Neural cell (in vitro differentiated cells): Measurements from ENCODE around the gene TENT4A. TPM values are rescaled to one million over a fixed set of nuclear protein-coding genes. Genes with fewer than 3 reads are reported as not detected.

ENCODE experiments used
- H2AFZ ChIP-seq: fragments of 200-600, 300-800 bp; sonication (generic), shearing (Covaris generic); 2 replicates; pipeline ENCODE4 v1.6.0; 2014; ENCODE audit warnings: low read depth, mild to moderate bottlenecking, antibody characterized with exemption, low read length, moderate library complexity
- H3F3A ChIP-seq: fragments of 200-600 bp; shearing (Covaris generic); 2 replicates; pipeline ENCODE4 v1.6.1; 2016; ENCODE audit warnings: mild to moderate bottlenecking, moderate library complexity, mixed read lengths, antibody characterized with exemption, low read length; ENCODE audit not compliant: insufficient read depth, poor library complexity, severe bottlenecking
- H3K27ac ChIP-seq: fragments of 200-600, 300-800 bp; sonication (generic), shearing (Covaris generic); 2 replicates; pipeline ENCODE4 v1.5.1; 2014; ENCODE audit warnings: mild to moderate bottlenecking, low read length, moderate library complexity
- H3K27me3 ChIP-seq: fragments of 300-800, 200-600 bp; sonication (generic), shearing (Covaris generic); 2 replicates; pipeline ENCODE4 v1.6.0; 2014; ENCODE audit warnings: mild to moderate bottlenecking, low read depth, low read length, moderate library complexity; ENCODE audit not compliant: insufficient read depth
- H3K36me3 ChIP-seq: fragments of 300-800, 200-600 bp; sonication (generic), shearing (Covaris generic); 2 replicates; pipeline ENCODE4 v1.5.1; 2014; ENCODE audit warnings: mild to moderate bottlenecking, antibody characterized with exemption, low read length, moderate library complexity; ENCODE audit not compliant: insufficient read depth
- H3K4me2 ChIP-seq: fragments of 300-800, 200-600 bp; sonication (generic), shearing (Covaris generic); 2 replicates; pipeline ENCODE4 v1.6.0; 2014; ENCODE audit warnings: mild to moderate bottlenecking, low read length
- H3K4me3 ChIP-seq: fragments of 300-800, 200-600 bp; sonication (generic), shearing (Covaris generic); 2 replicates; pipeline ENCODE4 v1.5.1; 2014; ENCODE audit warnings: mild to moderate bottlenecking, low read length, moderate library complexity
- H3K79me2 ChIP-seq: fragments of 200-600 bp; shearing (Covaris generic); replicated peaks from 2 replicates; pipeline ENCODE4 v1.6.0; 2014; ENCODE audit warnings: mild to moderate bottlenecking, low read length, moderate library complexity; ENCODE audit not compliant: insufficient read depth
- H3K9ac ChIP-seq: fragments of 300-800, 200-600 bp; sonication (generic), shearing (Covaris generic); 2 replicates; pipeline ENCODE4 v1.6.1; 2016; ENCODE audit warnings: mild to moderate bottlenecking, low read length, mixed read lengths
- H3K9me2 ChIP-seq: fragments of 200-600 bp; shearing (Covaris generic); 2 replicates; pipeline ENCODE4 v1.6.1; 2016; ENCODE audit warnings: mild to moderate bottlenecking, low read length, mixed read lengths; ENCODE audit not compliant: insufficient read depth
- H3K9me3 ChIP-seq: fragments of 200-600, 300-800 bp; sonication (generic), shearing (Covaris generic); 2 replicates; pipeline ENCODE4 v1.6.1; 2016; ENCODE audit warnings: mild to moderate bottlenecking, mixed run types, low read length, moderate library complexity, mixed read lengths
- H4K20me1 ChIP-seq: fragments of 200-600 bp; shearing (Covaris generic); 2 replicates; pipeline ENCODE4 v1.6.1; 2016; ENCODE audit warnings: mild to moderate bottlenecking, mixed run types; ENCODE audit not compliant: insufficient read depth
- EP300 ChIP-seq: fragments of 450-650 bp; conservative IDR thresholded peaks from 2 replicates; pipeline ENCODE4 v1.6.1; 2014; ENCODE audit warnings: antibody characterized with exemption, mild to moderate bottlenecking, moderate library complexity; ENCODE audit not compliant: poor library complexity, severe bottlenecking
- EZH2 ChIP-seq: fragments of 200-600, 300-800 bp; shearing (Covaris generic), sonication (generic); IDR thresholded peaks from 2 replicates; pipeline ENCODE4 v1.6.1; 2014; ENCODE audit warnings: antibody characterized with exemption, low read length, borderline replicate concordance, mild to moderate bottlenecking; ENCODE audit not compliant: insufficient read depth, poor library complexity, severe bottlenecking
- MXI1 ChIP-seq: fragments of 450-650 bp; conservative IDR thresholded peaks from 2 replicates; pipeline ENCODE4 v1.6.1; 2014; ENCODE audit warnings: antibody characterized with exemption, mild to moderate bottlenecking; ENCODE audit not compliant: poor library complexity, severe bottlenecking
- POLR2AphosphoS5 ChIP-seq: IDR thresholded peaks from 2 replicates; pipeline ENCODE4 v1.6.1; 2012
- RAD21 ChIP-seq: fragments of 450-650 bp; conservative IDR thresholded peaks from 2 replicates; pipeline ENCODE4 v1.6.1; 2014; ENCODE audit warnings: antibody characterized with exemption, mild to moderate bottlenecking, moderate library complexity
- SMC3 ChIP-seq: fragments of 450-650 bp; conservative IDR thresholded peaks from 2 replicates; pipeline ENCODE4 v1.6.1; 2014; ENCODE audit warnings: antibody characterized with exemption, mild to moderate bottlenecking, moderate library complexity; ENCODE audit not compliant: poor library complexity
- TAF1 ChIP-seq: IDR thresholded peaks from 2 replicates; pipeline ENCODE4 v1.6.1; 2012; ENCODE audit warnings: low read depth
- polyA plus RNA-seq: library from polyadenylated mRNA; depleted of rRNA; stranded (reverse); fragments of >200 nt; gene quantifications from 2 replicates; pipeline ENCODE4 v1.2.3, GENCODE V29; 2014
- TF ChIP-seq, protein P1 (sequence below): IDR thresholded peaks from 2 replicates; pipeline ENCODE4 v1.6.1; 2012; ENCODE audit warnings: borderline replicate concordance
- TF ChIP-seq, protein P2 (sequence below): fragments of 450-650 bp; IDR thresholded peaks from 2 replicates; pipeline ENCODE4 v1.5.1; 2014; ENCODE audit warnings: antibody characterized with exemption, mild to moderate bottlenecking, moderate library complexity; ENCODE audit not compliant: poor library complexity, severe bottlenecking

The TENT4A gene
- polyA plus RNA-seq, 1 donor from 2014 or later, result 12.1 TPM

DNA sequence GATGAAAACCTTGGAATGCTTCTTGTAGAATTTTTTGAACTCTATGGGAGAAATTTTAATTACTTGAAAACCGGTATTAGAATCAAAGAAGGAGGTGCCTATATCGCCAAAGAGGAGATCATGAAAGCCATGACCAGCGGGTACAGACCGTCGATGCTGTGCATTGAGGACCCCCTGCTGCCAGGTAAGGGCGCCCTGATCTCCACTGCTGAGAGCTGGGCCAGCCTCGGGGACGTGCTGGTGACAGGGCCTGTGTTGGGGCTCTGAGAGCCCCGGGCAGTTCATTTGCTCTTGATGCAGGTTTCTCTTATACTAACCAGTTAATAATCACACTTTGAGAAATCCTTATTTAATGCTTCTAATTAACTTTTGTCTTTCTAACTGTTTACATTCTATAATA is 33.0 kb downstream of the TENT4A start:
- Histone ChIP-seq H2AFZ (no peak overlapping the region), H3K4me2 (no peak overlapping the region), H3K4me3 (no peak overlapping the region), H3K9ac (no peak overlapping the region), H3K27me3 (no peaks in the 10 kb centered on the region), H3K79me2 (no peaks in the 10 kb centered on the region), H3K36me3 (peaks cover 4% of the 10 kb centered on the region), H3K9me3 (no peaks in the 10 kb centered on the region), H3K27ac (no peak overlapping the region), H3K9me2 (no peaks in the 10 kb centered on the region), H3F3A (no peaks in the 10 kb centered on the region), H4K20me1 (no peaks in the 10 kb centered on the region)
- TF ChIP-seq, protein P1, sequence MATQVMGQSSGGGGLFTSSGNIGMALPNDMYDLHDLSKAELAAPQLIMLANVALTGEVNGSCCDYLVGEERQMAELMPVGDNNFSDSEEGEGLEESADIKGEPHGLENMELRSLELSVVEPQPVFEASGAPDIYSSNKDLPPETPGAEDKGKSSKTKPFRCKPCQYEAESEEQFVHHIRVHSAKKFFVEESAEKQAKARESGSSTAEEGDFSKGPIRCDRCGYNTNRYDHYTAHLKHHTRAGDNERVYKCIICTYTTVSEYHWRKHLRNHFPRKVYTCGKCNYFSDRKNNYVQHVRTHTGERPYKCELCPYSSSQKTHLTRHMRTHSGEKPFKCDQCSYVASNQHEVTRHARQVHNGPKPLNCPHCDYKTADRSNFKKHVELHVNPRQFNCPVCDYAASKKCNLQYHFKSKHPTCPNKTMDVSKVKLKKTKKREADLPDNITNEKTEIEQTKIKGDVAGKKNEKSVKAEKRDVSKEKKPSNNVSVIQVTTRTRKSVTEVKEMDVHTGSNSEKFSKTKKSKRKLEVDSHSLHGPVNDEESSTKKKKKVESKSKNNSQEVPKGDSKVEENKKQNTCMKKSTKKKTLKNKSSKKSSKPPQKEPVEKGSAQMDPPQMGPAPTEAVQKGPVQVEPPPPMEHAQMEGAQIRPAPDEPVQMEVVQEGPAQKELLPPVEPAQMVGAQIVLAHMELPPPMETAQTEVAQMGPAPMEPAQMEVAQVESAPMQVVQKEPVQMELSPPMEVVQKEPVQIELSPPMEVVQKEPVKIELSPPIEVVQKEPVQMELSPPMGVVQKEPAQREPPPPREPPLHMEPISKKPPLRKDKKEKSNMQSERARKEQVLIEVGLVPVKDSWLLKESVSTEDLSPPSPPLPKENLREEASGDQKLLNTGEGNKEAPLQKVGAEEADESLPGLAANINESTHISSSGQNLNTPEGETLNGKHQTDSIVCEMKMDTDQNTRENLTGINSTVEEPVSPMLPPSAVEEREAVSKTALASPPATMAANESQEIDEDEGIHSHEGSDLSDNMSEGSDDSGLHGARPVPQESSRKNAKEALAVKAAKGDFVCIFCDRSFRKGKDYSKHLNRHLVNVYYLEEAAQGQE, result no peak
- no peak for TF ChIP-seq TAF1
- no peak for TF ChIP-seq EZH2
- no peak for TF ChIP-seq SMC3

DNA sequence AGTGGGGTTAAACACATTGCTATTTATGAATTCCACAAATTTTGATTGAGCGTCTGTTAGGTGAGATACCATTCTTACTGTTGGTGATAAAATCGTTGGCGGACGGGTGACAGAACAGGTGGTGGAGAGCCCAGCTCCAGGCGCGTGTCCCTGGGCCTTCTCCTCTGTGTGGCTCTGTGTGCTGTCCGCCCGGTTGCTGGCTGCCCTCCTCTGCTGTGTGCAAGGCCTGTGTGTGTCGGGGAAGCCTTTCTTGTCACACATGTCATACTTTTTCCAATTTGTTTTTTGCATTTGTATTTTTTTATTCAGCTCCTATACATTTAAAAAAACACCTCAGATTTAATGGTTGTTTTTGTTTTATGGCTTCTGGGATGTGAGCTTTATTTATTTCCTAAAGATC is 33.9 kb downstream of the TENT4A start:
- H3K27ac ChIP-seq, result no peak overlapping the region
- no peak overlapping the region for H3K9ac ChIP-seq
- no peaks in the 10 kb centered on the region for H3K79me2 ChIP-seq
- no peak for TF ChIP-seq EP300
- TF ChIP-seq MXI1, result no peak
- TF ChIP-seq TAF1, result no peak
- TF ChIP-seq, protein P1, result no peak
- no peak for TF ChIP-seq POLR2AphosphoS5
- TF ChIP-seq RAD21, result no peak
- TF ChIP-seq, protein P2, sequence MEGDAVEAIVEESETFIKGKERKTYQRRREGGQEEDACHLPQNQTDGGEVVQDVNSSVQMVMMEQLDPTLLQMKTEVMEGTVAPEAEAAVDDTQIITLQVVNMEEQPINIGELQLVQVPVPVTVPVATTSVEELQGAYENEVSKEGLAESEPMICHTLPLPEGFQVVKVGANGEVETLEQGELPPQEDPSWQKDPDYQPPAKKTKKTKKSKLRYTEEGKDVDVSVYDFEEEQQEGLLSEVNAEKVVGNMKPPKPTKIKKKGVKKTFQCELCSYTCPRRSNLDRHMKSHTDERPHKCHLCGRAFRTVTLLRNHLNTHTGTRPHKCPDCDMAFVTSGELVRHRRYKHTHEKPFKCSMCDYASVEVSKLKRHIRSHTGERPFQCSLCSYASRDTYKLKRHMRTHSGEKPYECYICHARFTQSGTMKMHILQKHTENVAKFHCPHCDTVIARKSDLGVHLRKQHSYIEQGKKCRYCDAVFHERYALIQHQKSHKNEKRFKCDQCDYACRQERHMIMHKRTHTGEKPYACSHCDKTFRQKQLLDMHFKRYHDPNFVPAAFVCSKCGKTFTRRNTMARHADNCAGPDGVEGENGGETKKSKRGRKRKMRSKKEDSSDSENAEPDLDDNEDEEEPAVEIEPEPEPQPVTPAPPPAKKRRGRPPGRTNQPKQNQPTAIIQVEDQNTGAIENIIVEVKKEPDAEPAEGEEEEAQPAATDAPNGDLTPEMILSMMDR, result no peak
- no peak for TF ChIP-seq SMC3
- no peak for TF ChIP-seq EZH2
- no peaks in the 10 kb centered on the region for H3K9me3 ChIP-seq
- H3K4me2 ChIP-seq, result no peak overlapping the region
- H2AFZ ChIP-seq, result no peak overlapping the region
- H3K36me3 ChIP-seq, result peaks cover 4% of the 10 kb centered on the region
- no peaks in the 10 kb centered on the region for H3K9me2 ChIP-seq
- H3K27me3 ChIP-seq, result no peaks in the 10 kb centered on the region
- no peaks in the 10 kb centered on the region for H4K20me1 ChIP-seq
- no peak overlapping the region for H3K4me3 ChIP-seq
- no peaks in the 10 kb centered on the region for H3F3A ChIP-seq
